Activated naive CD4-positive, alpha-beta T cell treated with Interleukin-2 at 50 U/mL for 16 hours (primary cell): ENCODE data around the gene ERMAP.

Experiments used
- DNase-seq: peaks from one replicate; pipeline ENCODE4 v3.0.0-alpha.2; 2020

Gene ERMAP

DNA sequence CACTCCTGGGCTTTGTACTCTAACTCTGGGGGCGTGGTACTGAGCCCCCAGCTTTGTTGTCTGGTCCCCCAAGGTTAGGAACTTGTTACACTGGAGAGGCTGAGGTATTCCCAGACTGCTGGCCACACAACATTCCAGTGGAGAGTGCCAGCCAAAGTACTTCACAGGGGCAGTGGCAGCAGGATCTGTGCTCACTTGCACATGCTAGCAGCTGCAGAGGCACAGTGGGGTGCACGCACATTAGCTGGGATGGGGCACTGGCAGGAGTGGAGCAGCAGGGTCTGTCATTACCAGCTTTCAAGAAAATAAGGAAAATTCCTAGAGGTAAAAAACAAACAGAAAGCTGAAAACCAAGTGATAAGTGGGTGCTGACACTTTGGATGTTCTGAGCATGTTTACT, 60.5 kb downstream of the ERMAP start:
- DNase-seq = no peak

GRCh38 chr1:42880384-42880783, 63.5 kb downstream of the ERMAP start:
- no peak for DNase-seq

GRCh38 chr1:42886046-42886739, 69.3 kb downstream of the ERMAP start:
- DNase-seq = no peak

DNA sequence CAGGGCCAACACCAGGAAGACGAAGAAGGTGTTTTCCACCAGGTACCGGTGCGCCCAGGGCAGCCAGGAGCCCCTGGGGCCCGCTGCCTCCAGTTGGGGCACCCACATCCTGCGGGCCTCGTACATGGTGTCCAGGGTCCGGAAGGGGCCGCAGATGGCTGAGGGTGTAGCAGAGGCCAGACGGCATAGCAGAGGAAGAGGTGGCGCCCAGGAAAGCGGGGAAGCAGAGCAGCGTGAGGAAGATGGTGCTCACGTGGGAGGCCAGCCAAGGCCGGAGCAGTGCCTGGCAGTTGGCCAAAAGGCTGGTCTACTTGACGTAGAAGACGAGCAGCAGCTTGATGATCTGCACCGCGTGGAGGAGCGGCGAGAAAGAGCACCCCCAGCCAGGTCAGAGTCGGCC, 69.9 kb downstream of the ERMAP start:
- no peak for DNase-seq

DNA sequence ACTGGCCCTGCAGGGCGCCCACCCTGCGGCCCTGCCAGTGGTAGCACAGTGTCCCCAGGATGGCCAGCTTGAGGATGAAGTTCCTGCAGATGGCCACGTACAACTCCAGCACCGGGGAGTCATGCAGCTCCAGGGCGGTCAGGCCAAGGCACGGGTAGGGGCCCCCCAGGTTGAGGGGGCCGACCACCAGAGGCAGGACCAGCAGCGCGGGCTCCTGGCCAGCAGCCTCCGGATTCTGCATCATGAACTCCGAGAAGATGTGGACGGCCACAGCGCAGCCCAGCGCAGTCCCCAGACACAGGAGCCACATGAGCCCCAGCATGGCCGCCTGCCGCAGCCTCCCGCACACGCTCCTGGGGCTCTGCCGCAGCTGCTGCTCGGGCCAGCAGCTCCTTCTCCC, 70.4 kb downstream of the ERMAP start:
- no peak for DNase-seq

DNA sequence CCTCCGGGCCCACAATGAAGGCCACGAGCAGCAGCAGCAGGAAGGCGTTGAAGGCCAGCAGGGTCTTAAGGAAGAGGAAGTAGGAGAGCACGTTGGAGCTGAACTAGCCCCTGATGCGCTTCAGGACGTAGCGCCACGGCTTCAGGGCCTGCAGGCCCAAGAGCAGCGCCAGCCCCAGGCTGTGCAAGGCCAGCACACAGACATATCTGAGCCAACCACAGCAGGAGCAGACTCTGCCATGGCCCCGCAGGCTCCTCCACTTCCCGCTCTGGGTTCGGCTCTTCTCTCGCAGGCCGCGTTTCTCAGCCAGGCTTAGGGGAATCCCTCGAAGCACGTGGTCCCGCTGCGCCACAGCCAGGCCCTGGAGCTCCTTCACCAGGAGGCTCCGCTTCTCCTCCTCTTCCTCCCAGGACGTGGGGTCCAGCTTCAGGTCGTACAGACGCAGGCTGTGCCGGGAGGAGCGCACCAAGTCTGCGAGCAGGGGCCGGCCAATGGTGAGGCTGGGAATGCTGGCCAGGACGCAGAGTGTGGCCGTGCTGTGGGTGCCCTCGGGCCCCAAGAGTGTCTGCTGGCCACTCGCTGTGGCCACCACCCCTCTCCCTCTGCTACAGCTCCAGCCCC, 71.2 kb downstream of the ERMAP start:
- no peak for DNase-seq

DNA sequence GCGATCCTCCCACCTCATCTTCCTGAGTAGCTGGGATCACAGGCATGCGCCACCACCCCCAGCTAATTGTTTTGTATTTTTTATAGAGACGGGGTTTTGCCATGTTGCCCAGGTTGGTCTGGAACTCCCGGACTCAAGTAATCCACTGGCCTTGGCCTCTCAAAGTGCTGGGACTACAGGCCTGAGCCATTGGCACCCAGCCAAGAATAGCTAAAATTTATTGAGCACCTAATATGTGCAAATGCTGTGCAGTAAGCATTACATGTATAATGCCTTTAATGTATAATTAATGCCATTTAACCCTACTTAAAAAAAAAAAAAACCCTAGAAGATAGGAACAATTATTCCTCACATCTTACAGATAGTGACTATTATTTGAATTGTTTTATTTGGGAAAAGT, 72.3 kb downstream of the ERMAP start:
- DNase-seq = no peak

- no peak for DNase-seq
Observed at GRCh38 chr1:42891465-42892138, 74.7 kb downstream of the ERMAP start.
